Subcutaneous abdominal adipose tissue (tissue), 5 donors: ENCODE results near the gene TOM1L2.

ENCODE experiments used
- H3K27ac ChIP-seq: one replicate; pipeline ENCODE4 v1.7.0; 2013; ENCODE audit warnings: low read depth, mild to moderate bottlenecking, inconsistent platforms, low read length, moderate library complexity
- H3K27me3 ChIP-seq, 5 donors: one replicate each; pipeline ENCODE4 v1.7.0; 2013; ENCODE audit warnings: low read length in 5 of 5, inconsistent platforms in 1 of 5; ENCODE audit not compliant: control insufficient read depth in 5 of 5, insufficient read depth in 4 of 5
- H3K36me3 ChIP-seq, 5 donors: one replicate each; pipeline ENCODE4 v1.7.0; 2013; ENCODE audit warnings: low read length in 5 of 5; ENCODE audit not compliant: control insufficient read depth in 5 of 5, insufficient read depth in 5 of 5
- H3K4me1 ChIP-seq, 5 donors: one replicate each; pipeline ENCODE4 v1.7.0; 2013; ENCODE audit warnings: low read length in 5 of 5, mild to moderate bottlenecking in 3 of 5, moderate library complexity in 1 of 5; ENCODE audit not compliant: control insufficient read depth in 5 of 5, insufficient read depth in 5 of 5
- H3K4me3 ChIP-seq, 5 donors: one replicate each; pipeline ENCODE4 v1.7.0; 2013; ENCODE audit warnings: low read length in 5 of 5, low read depth in 1 of 5
- H3K9ac ChIP-seq, 5 donors: one replicate each; pipeline ENCODE4 v1.7.0; 2013; ENCODE audit warnings: low read length in 5 of 5, mild to moderate bottlenecking in 4 of 5, moderate library complexity in 3 of 5
- H3K9me3 ChIP-seq, 5 donors: one replicate each; pipeline ENCODE4 v1.7.0; 2013; ENCODE audit warnings: low read length in 5 of 5; ENCODE audit not compliant: control insufficient read depth in 5 of 5
- donor health status: healthy.
- donor health status: healthy.
- donor health status: healthy.
- donor health status: healthy.
- donor health status: healthy.

TOM1L2 gene

DNA sequence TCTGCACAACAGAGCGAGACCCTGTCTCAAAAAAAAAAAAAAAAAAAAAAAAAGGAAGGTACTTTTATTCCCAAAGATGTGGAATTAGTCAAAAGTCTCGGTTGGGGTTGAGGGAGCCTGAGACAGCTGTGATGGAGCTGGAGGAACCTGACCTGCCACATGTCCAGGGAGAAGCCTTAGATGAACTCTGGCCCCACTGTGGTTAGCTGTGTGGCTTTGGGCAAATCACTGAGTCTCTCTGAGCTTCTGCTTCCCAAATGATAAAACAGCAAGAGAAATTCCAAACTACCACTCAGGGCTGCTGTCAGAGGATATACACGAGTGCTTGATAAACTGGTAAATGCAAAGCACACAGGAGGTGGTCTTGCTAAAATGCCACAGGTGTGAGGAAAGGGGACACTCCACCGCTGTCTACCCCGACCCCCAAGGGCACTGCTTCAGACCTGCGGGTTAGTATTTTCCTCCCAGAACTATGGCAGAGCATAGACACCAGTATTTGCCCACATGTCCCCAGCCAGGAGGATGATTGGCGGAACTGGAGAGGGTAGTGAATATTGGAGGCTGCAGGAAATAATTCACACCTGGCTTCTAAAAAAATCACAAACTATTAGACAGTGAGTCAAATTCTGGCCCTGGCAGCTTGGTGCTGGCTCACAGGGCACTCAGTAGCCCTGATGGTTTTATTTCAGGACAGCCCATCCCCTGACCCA is 15.1 kb upstream of the TOM1L2 start:
- peaks cover 0 to 3% (median 0%) of the 10 kb centered on the region in 5 donors for H3K36me3 ChIP-seq
- H3K4me3 ChIP-seq, result no peak overlapping the region

DNA sequence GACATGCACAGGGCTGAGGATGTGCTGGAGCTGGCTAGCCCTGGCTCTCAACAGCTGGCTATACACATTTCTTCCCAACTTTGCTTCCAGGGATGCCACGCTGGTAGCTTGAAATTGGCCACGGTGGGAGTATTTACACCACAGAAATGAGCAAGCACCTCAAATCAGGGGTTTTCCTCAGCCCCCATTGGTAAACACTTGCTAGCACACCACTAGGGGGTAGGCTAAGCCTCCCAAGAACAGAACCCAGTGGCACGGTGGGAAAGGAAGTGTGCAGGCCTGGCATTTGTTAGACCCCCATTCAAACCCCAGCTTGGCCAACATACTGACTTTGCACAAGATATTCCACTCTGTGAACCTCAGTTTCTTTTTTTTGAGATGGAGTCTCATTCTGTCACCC is 13.4 kb upstream of the TOM1L2 start:
- Histone ChIP-seq H3K9ac (no peak overlapping the region), H3K27me3 (no peaks in the 10 kb centered on the region), H3K4me3 (no peak overlapping the region), H3K36me3 (peaks cover 0 to 3% (median 0%) of the 10 kb centered on the region in 5 donors), H3K4me1 (peaks cover 0 to 16% (median 5%) of the 10 kb centered on the region in 5 donors), H3K9me3 (no peaks in the 10 kb centered on the region), H3K27ac (no peak overlapping the region)

More for the DNA sequence above, 15.1 kb upstream of the TOM1L2 start:
- H3K9ac ChIP-seq, result no peak overlapping the region
- H3K9me3 ChIP-seq, result no peaks in the 10 kb centered on the region
- no peaks in the 10 kb centered on the region for H3K27me3 ChIP-seq
- peaks cover 0 to 16% (median 5%) of the 10 kb centered on the region in 5 donors for H3K4me1 ChIP-seq
- no peak overlapping the region for H3K27ac ChIP-seq

DNA sequence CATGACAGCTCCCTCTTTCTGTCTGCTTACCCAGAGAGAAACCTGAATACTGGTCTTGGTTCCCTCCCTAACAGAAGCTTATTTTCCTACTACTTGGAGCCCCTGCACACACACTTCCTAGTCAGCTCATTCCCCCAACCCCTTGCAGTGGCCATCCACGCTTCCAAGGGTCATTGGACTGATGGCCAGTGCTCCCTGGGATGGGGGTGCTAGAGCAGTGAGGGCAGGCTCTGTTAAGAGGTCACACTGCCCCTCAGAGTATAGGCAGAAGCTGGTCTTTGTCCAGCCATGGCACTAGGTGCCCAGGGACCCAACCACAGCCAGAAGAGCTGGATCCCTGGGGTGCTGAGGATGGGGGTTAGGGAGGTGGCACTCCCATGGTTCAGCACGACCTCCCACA is 13.0 kb upstream of the TOM1L2 start:
- Histone ChIP-seq H3K27me3 (no peaks in the 10 kb centered on the region), H3K4me1 (peaks cover 0 to 12% (median 5%) of the 10 kb centered on the region in 5 donors), H3K27ac (no peak overlapping the region), H3K9ac (no peak overlapping the region), H3K36me3 (peaks cover 0 to 3% (median 0%) of the 10 kb centered on the region in 5 donors), H3K9me3 (no peaks in the 10 kb centered on the region), H3K4me3 (no peak overlapping the region)

DNA sequence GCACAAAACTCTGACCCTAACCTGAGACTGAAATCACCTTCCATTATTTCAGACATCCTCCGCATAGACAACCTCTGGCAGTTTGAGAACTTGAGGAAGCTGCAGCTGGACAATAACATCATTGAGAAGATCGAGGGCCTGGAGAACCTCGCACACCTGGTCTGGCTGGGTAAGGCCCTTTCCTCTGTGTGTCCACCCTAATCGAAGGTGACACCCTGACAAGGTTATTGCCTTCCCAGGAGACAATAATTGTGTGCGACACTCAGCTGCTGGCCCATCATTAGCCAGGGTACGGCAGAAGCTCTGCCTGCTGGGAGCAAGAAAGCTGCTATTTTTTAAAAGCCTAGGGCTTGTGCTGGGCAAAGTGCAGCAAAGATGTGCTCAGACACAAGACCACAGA is 11.6 kb upstream of the TOM1L2 start:
- Histone ChIP-seq H3K36me3 (peaks cover 0 to 2% (median 0%) of the 10 kb centered on the region in 5 donors), H3K9ac (no peak overlapping the region), H3K4me3 (no peak overlapping the region), H3K27me3 (no peaks in the 10 kb centered on the region), H3K9me3 (no peaks in the 10 kb centered on the region), H3K4me1 (peaks cover 0 to 9% (median 5%) of the 10 kb centered on the region in 5 donors), H3K27ac (no peak overlapping the region)

DNA sequence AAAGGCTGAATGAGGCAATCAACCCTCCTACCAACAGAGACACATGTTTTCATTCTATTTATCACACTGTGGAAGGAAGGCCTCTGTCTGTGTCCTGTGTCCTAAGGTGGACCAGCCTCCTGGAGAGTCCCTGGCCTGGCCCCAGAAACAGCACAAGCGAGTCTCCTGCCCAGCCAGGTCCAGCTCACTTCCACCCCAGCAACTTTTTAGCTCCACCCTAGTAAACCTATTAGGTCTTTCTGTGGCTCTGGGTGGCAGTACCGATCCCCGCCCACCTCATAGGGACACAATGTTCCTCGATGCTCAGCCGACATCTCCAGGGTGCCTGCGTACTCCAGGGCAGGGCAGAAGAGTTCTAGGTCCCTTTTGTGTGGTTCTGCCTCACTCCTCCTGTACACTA is 11.2 kb upstream of the TOM1L2 start:
- Histone ChIP-seq H3K9me3 (no peaks in the 10 kb centered on the region), H3K36me3 (peaks cover 0 to 2% (median 0%) of the 10 kb centered on the region in 5 donors), H3K27ac (no peak overlapping the region), H3K27me3 (no peaks in the 10 kb centered on the region), H3K4me3 (no peak overlapping the region), H3K4me1 (peaks cover 0 to 9% (median 5%) of the 10 kb centered on the region in 5 donors), H3K9ac (peak overlapping the region in 2 of 5 donors; percentile 18 to 41)

DNA sequence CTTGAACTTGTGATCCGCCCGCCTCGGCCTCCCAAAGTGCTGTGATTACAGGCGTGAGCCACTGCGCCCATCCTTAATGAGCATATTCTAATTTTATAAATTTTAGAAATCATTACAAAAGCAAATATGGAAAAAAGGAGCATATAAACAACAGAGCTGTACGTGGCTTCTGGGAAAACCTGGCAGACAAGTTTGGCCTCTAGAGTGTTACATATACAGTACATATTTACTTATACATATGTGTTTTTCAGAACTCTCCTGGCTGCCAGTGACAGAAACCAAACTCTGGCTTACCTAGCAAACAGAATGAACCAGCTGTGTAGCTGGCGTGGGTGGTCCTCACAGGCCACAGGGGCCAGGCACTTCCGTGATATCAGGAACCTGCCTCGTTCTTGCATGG is 10.6 kb upstream of the TOM1L2 start:
- no peaks in the 10 kb centered on the region for H3K27me3 ChIP-seq
- H3K9me3 ChIP-seq, result no peaks in the 10 kb centered on the region
- no peaks in the 10 kb centered on the region for H3K36me3 ChIP-seq
- H3K27ac ChIP-seq, result no peak overlapping the region
- H3K4me1 ChIP-seq, result peaks cover 0 to 9% (median 5%) of the 10 kb centered on the region in 5 donors
- H3K9ac ChIP-seq, result peak overlapping the region in 1 of 5 donors; percentile 41
- no peak overlapping the region for H3K4me3 ChIP-seq

DNA sequence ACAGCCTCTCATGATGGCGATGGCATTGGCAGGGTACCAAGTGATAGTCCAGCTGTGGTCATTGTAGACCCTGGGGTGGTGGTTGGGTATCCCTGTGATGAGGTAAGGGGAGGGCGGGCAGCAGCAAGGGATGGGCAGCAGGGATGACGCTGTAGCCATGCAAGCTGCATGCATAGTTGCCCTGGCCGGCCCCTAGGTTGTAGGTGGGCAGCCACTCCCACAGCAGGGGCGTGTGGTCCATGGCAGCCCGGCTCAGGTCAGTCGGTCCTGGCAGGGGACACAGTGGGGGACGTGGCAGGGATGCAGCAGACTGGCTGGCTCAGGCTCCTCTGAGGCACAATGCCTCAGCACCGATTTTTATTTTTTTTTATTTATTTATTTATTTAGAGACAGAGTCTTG is 9.1 kb upstream of the TOM1L2 start:
- Histone ChIP-seq H3K9me3 (no peaks in the 10 kb centered on the region), H3K9ac (no peak overlapping the region), H3K4me3 (no peak overlapping the region), H3K27me3 (no peaks in the 10 kb centered on the region), H3K27ac (no peak overlapping the region), H3K36me3 (no peaks in the 10 kb centered on the region), H3K4me1 (peaks cover 0 to 9% (median 5%) of the 10 kb centered on the region in 5 donors)

DNA sequence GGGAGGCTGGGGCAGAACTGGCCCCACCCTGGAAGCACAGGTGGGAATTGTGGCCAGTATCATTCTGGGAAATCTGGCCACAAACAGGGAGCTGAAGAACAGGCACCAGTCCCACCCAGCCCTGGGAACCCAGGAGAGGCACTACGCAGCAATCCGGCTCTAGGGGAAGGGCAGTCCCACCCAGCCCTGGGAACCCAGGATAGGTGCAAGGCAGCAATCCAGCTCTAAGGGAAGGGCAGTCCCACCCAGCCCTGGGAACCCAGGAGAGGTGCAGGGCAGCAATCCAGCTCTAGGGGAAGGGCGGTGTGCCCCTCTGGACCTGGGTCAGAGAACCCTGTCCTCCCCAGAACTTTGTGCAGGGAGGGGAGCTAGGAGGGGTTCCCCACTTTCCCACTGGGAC is 7.6 kb upstream of the TOM1L2 start:
- Histone ChIP-seq H3K27ac (no peak overlapping the region), H3K27me3 (no peaks in the 10 kb centered on the region), H3K4me3 (no peak overlapping the region), H3K36me3 (no peaks in the 10 kb centered on the region), H3K4me1 (peaks cover 0 to 9% (median 5%) of the 10 kb centered on the region in 5 donors), H3K9me3 (no peaks in the 10 kb centered on the region), H3K9ac (no peak overlapping the region)

DNA sequence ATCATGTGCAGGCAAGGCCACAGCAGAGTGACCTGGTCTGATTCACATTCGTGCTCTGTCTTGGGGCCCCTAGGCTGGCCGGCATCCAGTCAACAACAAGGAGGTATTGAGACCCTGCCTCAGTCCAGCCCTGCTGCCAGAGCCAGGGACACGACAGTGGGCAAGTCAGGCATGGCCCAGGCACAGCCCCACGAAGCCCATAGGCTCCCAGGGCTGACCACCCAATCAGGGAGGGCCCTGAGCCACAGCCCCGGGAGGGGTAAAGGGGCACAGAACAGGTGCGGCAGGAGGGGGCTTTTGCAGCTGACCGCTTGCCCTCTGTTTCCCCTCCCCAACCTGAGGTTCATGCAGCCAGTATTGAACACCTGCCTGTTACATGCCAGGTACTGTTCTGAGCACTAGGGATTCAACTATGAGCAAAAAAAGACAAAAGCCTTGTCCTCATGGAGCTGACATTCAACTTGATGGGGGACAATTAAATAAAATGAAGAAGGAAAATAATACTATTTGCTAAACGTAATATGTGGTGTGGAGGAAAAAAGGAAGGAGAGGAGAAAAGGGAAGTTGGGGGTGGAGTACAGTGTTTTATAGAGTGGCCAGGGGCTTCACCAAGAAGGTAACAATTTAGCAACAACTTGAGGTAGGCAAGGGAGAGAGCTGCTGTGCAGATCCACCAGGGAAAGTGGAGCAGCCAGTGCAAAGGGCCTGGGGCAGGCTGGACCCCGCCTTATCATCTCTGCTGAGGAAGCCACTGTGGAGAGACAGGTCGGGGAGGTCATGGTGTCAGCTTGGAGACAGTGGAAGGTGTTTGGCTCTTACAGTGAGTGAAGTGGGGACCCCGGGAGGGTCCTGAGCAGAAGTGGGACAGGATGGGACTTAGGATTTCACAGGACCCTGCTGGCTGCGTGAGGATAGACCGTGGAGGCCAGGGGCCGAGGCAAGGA is 6.6 kb upstream of the TOM1L2 start:
- no peak overlapping the region for H3K4me3 ChIP-seq
- no peak overlapping the region for H3K9ac ChIP-seq
- no peak overlapping the region for H3K27ac ChIP-seq
- no peaks in the 10 kb centered on the region for H3K9me3 ChIP-seq
- H3K4me1 ChIP-seq, result peaks cover 0 to 9% (median 5%) of the 10 kb centered on the region in 5 donors
- no peaks in the 10 kb centered on the region for H3K27me3 ChIP-seq
- H3K36me3 ChIP-seq, result no peaks in the 10 kb centered on the region
